HG03460 (cell line): ENCODE measurements around the gene PTPN12.
"Not testable (repeated sequence)": the region's sequence is repeated elsewhere in the genome, so short reads cannot be mapped to it uniquely, and the experiment has no call there.

Experiments
- ATAC-seq: cut with Tn5 transposase; IDR thresholded peaks from one replicate; pipeline ENCODE4 v1.9.1; 2021; ENCODE audit not compliant: unreplicated experiment

Gene PTPN12

GRCh38 chr7:77537136-77537777, at the start of gene PTPN12:
Gene PTPN12 (plus strand): TSS chr7:77537295. CDS start chr7:77537547, 252 bp downstream.
- ATAC-seq: peak; percentile 32

GRCh38 chr7:77488986-77489385, 48.1 kb upstream of the PTPN12 start:
- no peak for ATAC-seq

GRCh38 chr7:77497079-77497478, 40.0 kb upstream of the PTPN12 start:
- no peak for ATAC-seq

- no peak for ATAC-seq
Observed at GRCh38 chr7:77498659-77499379, 38.3 kb upstream of the PTPN12 start.

- ATAC-seq: no peak
Observed at GRCh38 chr7:77501192-77501515, 35.9 kb upstream of the PTPN12 start.

- ATAC-seq: no peak
Observed at GRCh38 chr7:77504951-77505350, 32.1 kb upstream of the PTPN12 start.

- ATAC-seq: no peak
Observed at GRCh38 chr7:77506899-77507298, 30.2 kb upstream of the PTPN12 start.

GRCh38 chr7:77513002-77513670, 24.0 kb upstream of the PTPN12 start:
- not testable (repeated sequence) for ATAC-seq

GRCh38 chr7:77516085-77516484, 21.0 kb upstream of the PTPN12 start:
- no peak for ATAC-seq

- ATAC-seq: no peak
Observed at GRCh38 chr7:77520261-77520660, 16.8 kb upstream of the PTPN12 start.

GRCh38 chr7:77521537-77521936, 15.6 kb upstream of the PTPN12 start:
- not testable (repeated sequence) for ATAC-seq

GRCh38 chr7:77524731-77525130, 12.4 kb upstream of the PTPN12 start:
- ATAC-seq: no peak

- no peak for ATAC-seq
Observed at GRCh38 chr7:77525231-77525630, 11.9 kb upstream of the PTPN12 start.

GRCh38 chr7:77528368-77528767, 8.7 kb upstream of the PTPN12 start:
- ATAC-seq: no peak

GRCh38 chr7:77529279-77529678, 7.8 kb upstream of the PTPN12 start:
- ATAC-seq: no peak

- no peak for ATAC-seq
Observed at GRCh38 chr7:77531038-77531437, 6.1 kb upstream of the PTPN12 start.

- ATAC-seq: no peak
Observed at GRCh38 chr7:77532247-77532646, 4.8 kb upstream of the PTPN12 start.

GRCh38 chr7:77532732-77533131, 4.4 kb upstream of the PTPN12 start:
- not testable (repeated sequence) for ATAC-seq

GRCh38 chr7:77534046-77534445, 3.0 kb upstream of the PTPN12 start:
- not testable (repeated sequence) for ATAC-seq

- no peak for ATAC-seq
Observed at GRCh38 chr7:77536017-77536412, 1.1 kb upstream of the PTPN12 start.

- peak; percentile 90 for ATAC-seq
Observed at GRCh38 chr7:77536413-77537135, 521 bp upstream of the PTPN12 start.
